Bronchial epithelial cell (primary cell): ENCODE results near the gene STARD8. TPM values are rescaled to one million over a fixed set of nuclear protein-coding genes. Genes with fewer than 3 reads are reported as not detected.

Source experiments
- DNase-seq: peaks from one replicate; pipeline ENCODE4 v3.0.0-alpha.2; 2010; ENCODE audit warnings: low read depth
- FAIRE-seq: peaks from 2 replicates; lab custom pipeline; 2011; peaks lifted over from hg19 to GRCh38; lab: Jason Lieb, UNC
- H3K27me3 ChIP-seq: 2 replicates; pipeline ENCODE4 v1.5.1; 2011; ENCODE audit warnings: low read length; ENCODE audit not compliant: control insufficient read depth, insufficient read depth
- H3K36me3 ChIP-seq: 2 replicates; pipeline ENCODE4 v1.5.1; 2011; ENCODE audit warnings: low read length; ENCODE audit not compliant: control insufficient read depth, insufficient read depth
- H3K4me3 ChIP-seq: 2 replicates; pipeline ENCODE4 v1.5.1; 2011; ENCODE audit warnings: mild to moderate bottlenecking, low read depth, low read length, control low read depth
- total RNA-seq: library from RNA; depleted of rRNA; stranded (reverse); fragments of >200 nt; gene quantifications from 2 replicates; pipeline ENCODE4 v1.2.1, GENCODE V29; 2014
- TF ChIP-seq, protein P1 (sequence below): IDR thresholded peaks from 2 replicates; pipeline ENCODE4 v1.5.1; 2011; ENCODE audit warnings: mild to moderate bottlenecking, moderate library complexity, low read length, control low read depth, inconsistent platforms; ENCODE audit not compliant: insufficient read depth, severe bottlenecking

The STARD8 gene
- total RNA-seq, 1 donor from 2014 or later: not detected

DNA sequence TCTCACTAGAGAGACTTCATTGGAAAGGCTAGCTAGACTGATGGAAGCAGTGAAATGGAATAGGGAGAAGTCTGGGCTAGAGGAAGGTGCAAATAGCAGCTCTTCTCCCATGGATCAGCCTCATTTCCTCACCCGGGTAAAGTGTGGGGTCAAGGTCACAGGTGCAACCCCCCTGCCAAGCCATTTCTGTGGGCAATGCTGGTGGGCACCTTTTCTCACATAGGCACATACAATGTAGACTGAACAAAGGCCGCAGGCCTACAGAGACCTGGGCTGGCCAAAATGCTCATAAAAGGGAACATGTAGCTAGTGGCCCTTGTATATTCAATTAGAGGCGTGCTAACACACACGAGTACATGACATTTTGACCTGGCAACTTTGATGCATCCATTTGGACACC lies 109.9 kb downstream of the STARD8 start:
- no peaks in the 10 kb centered on the region for H3K27me3 ChIP-seq
- no peak overlapping the region for H3K4me3 ChIP-seq
- FAIRE-seq: no peak
- TF ChIP-seq, protein P1, sequence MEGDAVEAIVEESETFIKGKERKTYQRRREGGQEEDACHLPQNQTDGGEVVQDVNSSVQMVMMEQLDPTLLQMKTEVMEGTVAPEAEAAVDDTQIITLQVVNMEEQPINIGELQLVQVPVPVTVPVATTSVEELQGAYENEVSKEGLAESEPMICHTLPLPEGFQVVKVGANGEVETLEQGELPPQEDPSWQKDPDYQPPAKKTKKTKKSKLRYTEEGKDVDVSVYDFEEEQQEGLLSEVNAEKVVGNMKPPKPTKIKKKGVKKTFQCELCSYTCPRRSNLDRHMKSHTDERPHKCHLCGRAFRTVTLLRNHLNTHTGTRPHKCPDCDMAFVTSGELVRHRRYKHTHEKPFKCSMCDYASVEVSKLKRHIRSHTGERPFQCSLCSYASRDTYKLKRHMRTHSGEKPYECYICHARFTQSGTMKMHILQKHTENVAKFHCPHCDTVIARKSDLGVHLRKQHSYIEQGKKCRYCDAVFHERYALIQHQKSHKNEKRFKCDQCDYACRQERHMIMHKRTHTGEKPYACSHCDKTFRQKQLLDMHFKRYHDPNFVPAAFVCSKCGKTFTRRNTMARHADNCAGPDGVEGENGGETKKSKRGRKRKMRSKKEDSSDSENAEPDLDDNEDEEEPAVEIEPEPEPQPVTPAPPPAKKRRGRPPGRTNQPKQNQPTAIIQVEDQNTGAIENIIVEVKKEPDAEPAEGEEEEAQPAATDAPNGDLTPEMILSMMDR: no peak
- DNase-seq: no peak
- H3K36me3 ChIP-seq: no peaks in the 10 kb centered on the region

DNA sequence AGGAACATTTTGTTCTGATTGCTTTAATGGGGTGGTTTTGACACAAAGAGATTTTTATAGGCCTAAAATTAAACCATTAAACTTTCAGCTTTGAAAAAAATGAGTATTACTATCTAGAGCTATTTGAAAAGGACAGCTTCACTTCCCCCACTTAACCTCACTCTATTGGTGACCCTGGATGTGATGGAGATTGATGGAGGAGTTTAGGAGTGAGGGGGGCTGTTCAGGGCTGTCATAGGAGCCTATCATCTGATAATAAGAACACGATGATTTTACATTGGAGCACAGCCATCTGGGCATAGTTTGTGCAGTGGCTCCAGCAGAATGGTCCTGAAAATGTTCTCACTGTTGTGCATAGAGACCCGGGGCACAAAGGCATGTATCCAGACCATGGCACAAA lies 110.3 kb downstream of the STARD8 start:
- TF ChIP-seq, protein P1: no peak
- no peaks in the 10 kb centered on the region for H3K27me3 ChIP-seq
- H3K36me3 ChIP-seq: no peaks in the 10 kb centered on the region
- DNase-seq (no peak), FAIRE-seq (no peak)
- no peak overlapping the region for H3K4me3 ChIP-seq

DNA sequence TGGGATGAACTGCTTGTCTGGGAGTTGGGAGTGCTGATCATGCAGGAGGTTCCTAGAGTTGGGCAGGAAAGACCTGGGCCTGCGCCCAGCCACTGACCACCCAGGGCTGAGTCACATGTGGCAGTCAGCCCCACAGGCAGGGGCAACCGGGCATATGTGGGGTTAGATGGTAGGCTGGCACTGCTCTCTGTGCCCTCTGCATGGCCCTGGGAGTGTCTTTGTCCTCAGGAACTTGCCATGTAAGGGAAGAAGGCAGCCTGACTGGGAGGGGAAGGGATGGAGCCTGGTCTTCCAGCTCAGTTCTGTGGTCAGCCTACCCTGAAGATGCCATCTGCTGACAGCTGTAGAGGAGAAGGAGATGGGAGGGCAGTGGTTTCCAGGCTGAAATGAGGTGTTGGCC lies 111.2 kb downstream of the STARD8 start:
- no peak overlapping the region for H3K4me3 ChIP-seq
- no peaks in the 10 kb centered on the region for H3K36me3 ChIP-seq
- no peaks in the 10 kb centered on the region for H3K27me3 ChIP-seq
- DNase-seq (no peak), FAIRE-seq (no peak)
- TF ChIP-seq, protein P1: no peak

DNA sequence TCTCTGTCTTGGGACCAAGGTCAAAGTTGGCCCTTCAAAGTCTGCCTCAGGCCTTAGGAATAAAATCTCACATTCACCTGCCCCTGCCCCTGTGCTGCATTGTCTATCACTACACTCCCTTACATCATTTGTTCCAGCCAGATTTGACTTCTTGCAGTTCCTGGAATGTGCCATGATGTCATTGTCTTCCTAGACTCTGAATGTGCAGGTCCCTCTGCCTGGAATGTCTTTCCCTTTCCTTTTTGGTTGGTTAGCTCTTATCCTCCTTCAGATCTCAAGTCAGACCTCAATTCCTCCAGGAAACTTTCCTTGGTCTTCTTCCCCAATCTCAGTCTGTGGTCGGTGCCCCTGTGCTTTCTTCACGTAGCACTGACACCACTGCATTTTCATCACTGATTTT lies 113.6 kb downstream of the STARD8 start:
- Histone ChIP-seq H3K4me3 (no peak overlapping the region), H3K27me3 (no peaks in the 10 kb centered on the region), H3K36me3 (no peaks in the 10 kb centered on the region)
- FAIRE-seq (no peak), DNase-seq (no peak)
- TF ChIP-seq, protein P1: no peak

DNA sequence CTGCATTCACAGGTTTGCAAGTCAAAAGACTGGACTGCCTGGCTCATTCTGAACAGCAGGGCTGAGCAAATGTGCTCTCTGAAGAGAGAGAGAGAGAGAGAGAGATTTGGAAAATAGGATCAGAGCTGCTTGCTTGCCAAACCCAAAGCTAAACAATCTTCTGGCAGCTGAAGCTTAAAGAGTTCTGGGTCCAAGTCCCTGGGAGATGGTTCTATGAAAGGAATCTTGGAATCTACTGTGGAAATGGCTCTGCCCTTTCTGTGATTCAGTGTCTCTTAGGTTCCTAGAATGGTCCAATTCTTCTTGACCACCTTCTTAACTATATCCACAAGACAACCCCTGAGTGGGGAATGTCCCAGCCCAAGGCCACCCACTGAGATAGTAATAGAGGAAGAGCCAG lies 115.3 kb downstream of the STARD8 start:
- H3K27me3 ChIP-seq: no peaks in the 10 kb centered on the region
- H3K4me3 ChIP-seq: no peak overlapping the region
- no peaks in the 10 kb centered on the region for H3K36me3 ChIP-seq
- DNase-seq (no peak), FAIRE-seq (no peak)
- TF ChIP-seq, protein P1: no peak

- no peak for DNase-seq
- no peak for FAIRE-seq
- TF ChIP-seq, protein P1: no peak
- Histone ChIP-seq H3K4me3 (no peak overlapping the region), H3K36me3 (no peaks in the 10 kb centered on the region), H3K27me3 (no peaks in the 10 kb centered on the region)
Observed at GRCh38 chrX:68763481-68763880, 116.0 kb downstream of the STARD8 start.
